NAMALWA (cell line): ENCODE measurements around the gene MEGF8.

Experiments used
- DNase-seq: peaks from one replicate; pipeline ENCODE4 v3.0.0-alpha.2; 2015; ENCODE audit warnings: low spot score

The MEGF8 gene

DNA sequence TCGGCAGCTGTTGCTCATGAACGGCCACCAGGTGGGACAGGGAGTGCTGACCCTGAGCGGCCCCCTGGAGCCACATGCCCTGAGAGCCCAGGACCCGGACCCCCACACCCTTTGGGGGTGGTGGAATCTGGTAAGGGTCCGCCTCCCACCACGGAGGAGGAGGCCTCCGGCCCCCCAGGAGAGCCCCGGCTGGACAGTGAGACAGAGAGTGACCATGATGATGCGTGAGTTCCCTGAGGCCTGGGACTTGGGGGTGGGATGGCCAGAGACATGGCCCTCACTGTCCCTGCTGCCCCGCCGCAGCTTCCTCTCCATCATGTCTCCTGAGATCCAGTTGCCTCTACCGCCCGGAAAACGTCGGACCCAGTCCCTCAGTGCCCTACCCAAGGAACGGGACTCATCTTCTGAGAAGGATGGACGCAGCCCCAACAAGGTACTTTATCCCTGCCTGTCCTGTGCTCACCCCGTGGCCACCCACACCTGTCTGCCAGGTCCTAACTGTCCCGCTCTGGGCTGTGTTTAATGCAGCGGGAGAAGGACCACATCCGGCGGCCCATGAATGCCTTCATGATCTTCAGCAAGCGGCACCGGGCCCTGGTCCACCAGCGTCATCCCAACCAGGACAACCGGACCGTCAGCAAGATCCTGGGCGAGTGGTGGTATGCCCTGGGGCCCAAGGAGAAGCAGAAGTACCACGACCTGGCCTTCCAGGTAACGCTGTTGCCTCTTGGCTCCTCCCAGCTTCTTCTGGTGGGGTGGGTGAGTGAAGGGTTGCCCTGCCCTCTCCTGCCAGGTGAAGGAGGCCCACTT, 38.2 kb upstream of the MEGF8 start:
- DNase-seq: no peak

DNA sequence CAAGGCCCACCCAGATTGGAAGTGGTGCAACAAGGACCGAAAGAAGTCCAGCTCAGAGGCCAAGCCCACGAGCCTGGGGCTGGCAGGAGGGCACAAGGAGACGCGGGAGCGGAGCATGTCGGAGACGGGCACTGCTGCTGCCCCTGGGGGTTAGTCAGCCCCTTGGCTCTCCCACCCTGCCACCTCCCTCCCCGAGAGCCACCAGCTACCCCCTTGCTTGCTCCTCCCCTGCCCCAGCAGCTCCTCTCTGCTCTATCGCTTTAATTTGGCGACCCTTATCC, 37.7 kb upstream of the MEGF8 start:
- DNase-seq: no peak

GRCh38 chr19:42288387-42288786, 37.0 kb upstream of the MEGF8 start:
- DNase-seq: no peak

DNA sequence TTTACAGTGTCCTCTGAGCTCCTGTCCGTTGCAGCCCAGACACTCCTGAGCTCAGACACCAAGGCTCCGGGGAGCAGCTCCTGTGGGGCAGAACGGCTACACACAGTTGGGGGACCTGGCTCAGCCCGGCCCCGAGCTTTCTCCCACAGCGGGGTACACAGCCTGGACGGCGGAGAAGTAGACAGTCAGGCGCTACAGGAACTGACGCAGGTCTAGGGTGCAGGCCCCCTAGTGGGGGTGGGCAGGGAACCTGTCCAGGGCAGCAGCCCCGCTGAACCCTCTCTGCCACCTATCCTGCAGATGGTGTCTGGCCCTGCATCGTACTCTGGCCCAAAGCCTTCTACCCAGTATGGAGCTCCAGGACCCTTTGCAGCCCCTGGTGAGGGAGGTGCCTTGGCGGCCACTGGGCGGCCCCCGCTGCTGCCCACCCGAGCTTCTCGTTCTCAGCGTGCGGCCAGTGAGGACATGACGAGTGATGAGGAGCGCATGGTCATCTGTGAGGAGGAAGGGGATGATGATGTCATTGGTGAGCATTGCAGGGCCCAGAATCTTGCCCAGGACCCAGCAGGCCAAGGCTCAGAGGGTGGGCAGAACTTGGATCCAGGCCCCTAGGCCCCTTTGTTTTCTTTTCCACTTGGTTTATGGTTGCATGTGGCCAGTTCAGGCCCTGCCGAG, 36.4 kb upstream of the MEGF8 start:
- DNase-seq: no peak

- DNase-seq: no peak
Observed at GRCh38 chr19:42289556-42290041, 35.8 kb upstream of the MEGF8 start.

DNA sequence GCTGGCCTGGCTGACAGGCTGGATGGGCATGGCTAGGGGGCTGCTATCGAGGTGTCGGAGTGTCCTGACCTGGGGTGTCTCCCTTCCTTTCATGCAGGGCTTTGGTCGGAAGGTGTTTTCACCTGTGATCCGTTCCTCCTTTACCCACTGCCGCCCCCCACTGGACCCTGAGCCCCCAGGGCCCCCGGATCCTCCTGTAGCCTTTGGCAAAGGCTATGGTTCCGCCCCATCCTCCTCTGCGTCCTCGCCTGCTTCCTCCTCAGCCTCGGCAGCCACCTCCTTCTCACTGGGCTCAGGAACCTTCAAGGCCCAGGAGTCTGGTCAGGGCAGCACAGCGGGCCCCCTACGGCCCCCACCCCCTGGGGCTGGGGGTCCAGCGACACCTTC, 35.3 kb upstream of the MEGF8 start:
- DNase-seq: no peak

DNA sequence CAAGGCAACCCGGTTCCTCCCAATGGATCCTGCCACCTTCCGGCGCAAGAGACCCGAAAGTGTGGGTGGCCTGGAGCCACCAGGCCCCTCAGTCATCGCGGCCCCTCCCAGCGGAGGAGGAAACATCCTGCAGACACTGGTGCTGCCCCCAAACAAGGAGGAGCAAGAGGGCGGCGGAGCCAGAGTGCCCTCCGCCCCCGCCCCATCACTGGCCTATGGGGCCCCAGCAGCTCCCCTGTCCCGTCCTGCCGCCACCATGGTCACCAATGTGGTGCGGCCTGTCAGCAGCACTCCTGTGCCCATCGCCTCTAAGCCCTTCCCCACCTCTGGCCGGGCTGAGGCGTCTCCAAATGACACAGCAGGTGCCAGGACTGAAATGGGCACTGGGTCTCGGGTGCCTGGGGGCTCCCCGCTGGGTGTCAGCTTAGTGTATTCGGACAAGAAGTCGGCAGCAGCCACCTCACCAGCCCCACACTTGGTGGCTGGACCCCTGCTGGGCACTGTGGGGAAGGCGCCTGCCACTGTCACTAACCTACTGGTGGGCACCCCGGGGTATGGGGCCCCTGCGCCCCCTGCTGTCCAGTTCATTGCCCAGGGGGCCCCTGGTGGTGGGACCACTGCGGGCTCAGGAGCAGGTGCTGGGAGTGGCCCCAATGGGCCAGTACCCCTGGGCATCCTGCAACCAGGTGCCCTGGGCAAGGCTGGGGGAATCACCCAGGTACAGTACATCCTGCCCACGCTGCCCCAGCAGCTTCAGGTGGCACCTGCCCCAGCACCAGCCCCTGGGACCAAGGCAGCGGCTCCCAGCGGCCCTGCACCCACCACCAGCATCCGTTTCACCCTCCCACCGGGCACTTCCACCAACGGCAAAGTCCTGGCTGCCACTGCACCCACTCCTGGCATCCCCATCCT, 34.7 kb upstream of the MEGF8 start:
- peak; percentile 88 for DNase-seq

DNA sequence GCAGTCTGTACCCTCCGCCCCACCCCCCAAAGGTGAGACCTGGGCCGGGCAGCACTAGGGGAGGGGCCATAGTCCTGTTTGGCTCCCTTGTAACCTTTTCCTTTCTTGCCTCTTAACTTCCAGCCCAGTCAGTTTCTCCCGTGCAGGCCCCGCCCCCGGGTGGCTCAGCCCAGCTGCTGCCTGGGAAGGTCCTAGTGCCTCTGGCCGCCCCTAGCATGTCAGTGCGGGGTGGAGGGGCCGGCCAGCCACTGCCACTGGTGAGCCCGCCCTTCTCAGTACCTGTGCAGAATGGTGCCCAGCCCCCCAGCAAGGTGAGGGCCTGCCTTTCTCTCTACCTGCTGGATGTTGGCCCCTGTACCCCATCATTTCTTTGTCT, 34.0 kb upstream of the MEGF8 start:
- DNase-seq: no peak

- no peak for DNase-seq
Observed at GRCh38 chr19:42292042-42292960, 33.1 kb upstream of the MEGF8 start.

- DNase-seq: no peak
Observed at GRCh38 chr19:42292963-42293362, 32.5 kb upstream of the MEGF8 start.

DNA sequence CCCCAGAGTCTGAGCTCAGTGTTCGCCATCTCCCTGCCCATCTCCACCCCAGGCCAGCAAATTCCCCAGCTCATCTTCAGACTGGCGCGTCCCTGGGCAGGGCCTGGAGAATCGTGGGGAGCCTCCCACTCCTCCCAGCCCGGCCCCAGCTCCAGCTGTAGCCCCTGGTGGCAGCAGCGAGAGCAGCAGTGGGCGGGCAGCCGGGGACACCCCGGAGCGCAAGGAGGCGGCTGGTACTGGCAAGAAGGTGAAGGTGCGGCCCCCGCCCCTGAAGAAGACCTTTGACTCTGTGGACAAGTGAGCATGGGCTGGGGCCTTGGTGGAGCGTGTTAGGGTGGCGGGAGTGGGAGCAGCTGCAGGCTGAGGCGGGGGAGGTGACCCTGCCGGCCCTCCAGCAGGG, 31.9 kb upstream of the MEGF8 start:
- DNase-seq: no peak

GRCh38 chr19:42293948-42294347, 31.5 kb upstream of the MEGF8 start:
- DNase-seq: no peak

GRCh38 chr19:42294471-42295137, 30.8 kb upstream of the MEGF8 start:
- DNase-seq: no peak

DNA sequence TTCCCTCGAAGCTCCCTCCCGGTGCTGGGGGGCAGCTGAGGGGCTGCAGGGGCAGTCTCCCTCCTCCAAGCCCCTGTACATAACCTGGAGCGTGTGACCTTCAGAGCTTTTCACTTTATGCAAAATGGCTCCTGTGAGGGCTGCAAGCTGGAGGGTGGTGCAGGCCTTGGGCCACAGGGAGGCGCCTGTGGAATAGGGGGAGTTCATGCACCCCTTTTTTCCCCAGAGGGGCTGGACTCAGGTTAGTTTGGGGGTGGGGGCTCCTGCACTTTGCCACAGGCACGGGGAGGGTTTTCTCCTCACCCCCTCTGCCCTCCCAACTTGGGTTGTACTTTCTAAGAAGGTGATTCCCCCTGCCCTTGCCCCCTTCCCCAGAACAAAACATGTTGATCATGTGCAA, 30.1 kb upstream of the MEGF8 start:
- no peak for DNase-seq

GRCh38 chr19:42295831-42296525, 29.5 kb upstream of the MEGF8 start:
- peak; percentile 87 for DNase-seq

GRCh38 chr19:42297039-42297438, 28.4 kb upstream of the MEGF8 start:
- no peak for DNase-seq

- DNase-seq: peak; percentile 34
Observed at GRCh38 chr19:42301646-42302203, 23.7 kb upstream of the MEGF8 start, which contains the start of gene PRR19. TSS of gene PRR19 (plus strand) at chr19:42302132. CDS start at chr19:42309585, 7,453 bp downstream.

DNA sequence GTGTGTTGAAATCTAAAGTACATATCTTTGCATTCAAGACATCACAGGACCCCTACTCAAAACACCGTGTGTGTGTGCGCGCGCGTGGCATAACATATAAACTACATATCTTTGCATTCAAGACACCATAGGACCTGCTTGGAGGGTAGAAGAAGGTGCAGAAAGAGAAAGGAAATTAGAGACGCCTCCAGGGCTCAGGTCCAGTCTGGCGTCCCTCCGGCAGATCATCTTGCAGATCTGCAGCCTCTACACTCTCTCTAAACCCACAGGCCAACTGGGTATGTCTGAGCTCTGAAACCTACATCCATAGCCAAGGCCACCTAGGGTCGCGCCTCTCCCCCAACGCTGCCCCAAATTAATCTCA, 22.4 kb upstream of the MEGF8 start:
- no peak for DNase-seq

DNA sequence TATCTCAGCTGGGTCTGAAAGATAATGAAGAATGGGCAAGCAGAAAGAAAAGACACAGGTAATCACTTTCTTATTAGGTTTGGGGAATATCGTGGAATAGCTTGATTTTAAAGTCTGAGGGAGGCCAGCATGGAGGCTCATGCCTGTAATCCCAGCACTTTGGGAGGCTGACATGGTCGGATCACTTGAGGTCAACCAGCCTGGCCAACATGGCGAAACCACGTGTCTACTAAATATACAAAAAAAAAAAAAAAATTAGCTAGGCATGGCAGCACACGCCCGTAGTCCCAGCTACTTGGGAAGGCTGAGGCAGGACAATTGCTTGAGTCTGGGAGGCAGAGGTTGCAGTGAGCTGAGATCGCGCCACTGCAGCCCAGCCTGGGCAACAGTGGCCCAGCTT, 21.6 kb upstream of the MEGF8 start:
- no peak for DNase-seq

DNA sequence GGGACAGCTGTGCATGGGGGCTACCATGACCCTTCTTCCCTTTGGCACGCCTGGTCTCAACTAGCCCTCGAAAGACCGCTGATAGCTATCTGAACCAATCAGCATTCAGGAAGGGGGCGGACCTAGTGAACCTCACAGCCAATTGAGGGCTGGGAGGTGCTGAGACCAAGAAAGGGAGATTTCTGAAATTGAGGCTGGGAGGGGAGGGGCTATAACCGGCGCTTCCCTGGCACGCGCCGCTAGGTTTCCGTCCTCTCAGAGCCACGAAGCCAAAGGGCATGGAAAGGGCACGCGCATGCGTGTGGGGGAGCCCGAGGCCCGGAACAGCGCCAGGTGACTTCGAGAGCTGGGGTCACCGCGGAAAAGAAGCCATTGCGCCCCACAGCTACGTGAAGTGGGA, 18.8 kb upstream of the MEGF8 start:
- DNase-seq: no peak
